ENCODE data around the gene CHAF1B.

Gene CHAF1B

DNA sequence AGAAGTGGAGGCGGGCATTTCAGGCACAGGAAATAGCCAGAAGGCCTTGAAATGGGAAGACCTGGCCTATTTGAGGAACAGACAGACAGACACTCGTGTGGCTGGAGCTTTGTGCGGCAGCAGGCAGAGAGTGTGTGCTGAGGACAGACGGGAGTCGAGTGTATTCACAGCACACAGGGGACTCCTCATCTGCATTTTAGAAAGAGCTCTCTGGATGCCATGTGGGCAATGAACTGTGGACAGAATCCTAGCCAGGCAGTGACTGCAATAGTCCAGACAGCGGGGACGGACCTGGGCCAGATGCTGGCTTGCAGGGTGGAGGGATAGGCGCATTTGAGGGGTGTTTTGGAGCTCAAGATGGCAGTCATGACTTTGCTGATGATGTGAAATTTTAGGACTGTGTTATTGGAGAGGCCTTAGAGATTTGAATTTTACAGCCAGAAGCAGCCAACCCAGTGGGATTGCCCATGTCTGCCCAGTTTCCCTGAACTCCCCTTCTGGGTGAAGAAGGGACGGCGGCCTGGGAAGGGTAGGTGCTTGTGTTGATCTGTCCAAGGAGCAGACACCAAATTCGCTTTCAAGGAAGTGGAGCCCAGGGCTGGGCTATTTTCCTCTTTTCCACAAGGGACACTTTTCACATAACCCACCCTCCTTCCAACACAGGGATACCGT, 43.7 kb downstream of the CHAF1B start:
- DNase-seq (ENCODE audit: low spot score): no peak

DNA sequence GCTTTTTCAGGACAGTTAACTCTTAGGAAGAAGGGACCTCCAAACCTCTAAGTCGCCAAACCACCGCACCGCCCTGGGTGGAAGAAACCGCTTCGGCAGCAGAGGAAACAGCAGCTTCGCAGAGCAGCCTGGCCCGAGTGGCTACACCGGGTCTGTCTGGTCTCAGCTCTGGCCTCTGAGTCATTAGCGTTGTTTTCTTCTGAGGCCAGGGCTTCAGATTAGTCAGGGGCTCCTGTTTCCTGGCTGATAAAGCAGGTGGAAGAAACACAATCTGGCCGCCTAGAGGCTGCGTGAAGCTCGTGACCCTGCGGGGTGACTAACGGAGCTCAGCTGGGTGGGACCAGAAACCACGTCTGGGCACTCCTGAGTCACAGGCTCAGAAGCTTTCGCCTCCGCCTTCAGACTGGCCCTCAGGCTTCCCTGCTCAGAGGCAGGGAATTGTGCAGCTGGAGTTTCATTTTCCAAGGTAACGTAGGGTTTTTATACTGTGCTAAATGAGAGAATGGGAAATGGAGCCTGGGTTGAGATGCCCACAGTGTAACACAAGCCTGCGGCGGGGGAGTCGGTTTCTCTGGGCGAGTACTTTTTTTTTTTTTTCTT, 44.9 kb downstream of the CHAF1B start:
- DNase-seq (ENCODE audit: low spot score): peak; percentile 70

DNA sequence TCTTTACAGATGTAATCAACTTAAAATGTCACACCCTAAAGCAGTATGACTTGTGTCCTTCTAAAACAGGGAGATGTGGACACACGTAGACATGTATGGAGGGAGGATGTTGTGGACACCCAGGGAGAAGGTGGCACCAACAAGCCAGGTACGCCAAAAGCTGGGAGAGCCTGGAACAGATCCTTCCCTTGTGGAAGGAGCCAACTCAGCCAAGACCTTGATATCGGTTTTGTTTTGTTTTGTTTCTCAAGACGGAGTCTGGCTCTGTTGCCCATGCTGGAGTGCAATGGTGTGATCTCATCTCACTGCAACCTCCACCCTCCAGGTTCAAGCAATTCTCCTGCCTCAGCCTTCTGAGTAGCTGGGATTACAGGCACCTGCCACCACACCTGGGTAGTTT, 45.6 kb downstream of the CHAF1B start:
- no peak for DNase-seq (ENCODE audit: low spot score)

GRCh38 chr21:36431252-36431651, 46.1 kb downstream of the CHAF1B start:
- no peak for DNase-seq (ENCODE audit: low spot score)

DNA sequence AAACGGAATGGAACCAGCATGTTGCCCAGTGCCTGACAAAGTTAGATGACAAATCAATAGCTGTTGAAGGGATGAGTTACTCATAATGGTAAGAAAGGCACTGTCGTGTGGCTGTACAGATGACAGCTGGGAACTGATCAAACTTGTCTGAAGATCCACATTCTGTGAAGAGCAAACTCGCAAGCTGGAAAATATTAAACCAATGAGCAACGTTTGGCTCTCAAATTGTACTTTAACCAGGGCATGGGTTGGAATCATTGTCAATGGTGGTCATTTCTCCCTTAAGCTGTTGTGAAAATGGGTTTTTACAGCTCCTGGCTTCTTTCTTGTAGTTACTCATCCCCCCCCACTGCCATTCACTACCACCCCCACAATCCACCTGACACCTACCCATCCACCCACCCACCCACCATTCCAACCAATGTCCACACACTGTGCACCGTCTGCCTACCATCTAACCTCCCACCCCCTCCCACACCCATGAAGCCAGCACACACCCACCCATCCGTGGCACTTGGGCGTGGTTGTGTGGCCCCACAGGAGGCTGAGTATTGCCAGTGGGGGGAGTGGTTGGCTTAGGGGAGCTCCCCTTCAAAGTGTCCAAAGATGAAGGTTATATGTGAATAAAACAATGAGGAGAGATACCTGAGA, 48.0 kb downstream of the CHAF1B start:
- no peak for DNase-seq (ENCODE audit: low spot score)

- no peak for DNase-seq (ENCODE audit: low spot score)
Measured at GRCh38 chr21:36434144-36434543, 49.0 kb downstream of the CHAF1B start.

- no peak for DNase-seq (ENCODE audit: low spot score)
Measured at GRCh38 chr21:36436829-36437744, 51.9 kb downstream of the CHAF1B start.

DNA sequence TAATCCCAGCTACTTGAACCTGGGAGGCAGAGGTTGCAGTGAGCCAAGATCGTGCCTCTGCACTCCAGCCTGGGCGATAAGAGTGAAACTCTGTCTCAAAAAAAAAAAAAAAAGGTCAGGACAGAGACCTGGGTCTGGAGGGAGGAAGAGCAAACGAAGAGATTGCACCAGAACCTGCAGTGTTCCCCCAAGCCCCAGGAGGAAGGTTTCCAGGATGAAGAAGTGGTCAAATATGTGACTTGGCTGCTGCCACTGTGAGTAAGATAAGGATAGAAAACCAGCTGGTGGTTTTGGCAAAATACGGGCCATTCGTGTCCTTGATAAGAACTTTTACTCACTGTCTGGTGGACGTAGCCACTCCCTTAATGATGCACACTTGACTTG, 52.5 kb downstream of the CHAF1B start:
- DNase-seq (ENCODE audit: low spot score): no peak

DNA sequence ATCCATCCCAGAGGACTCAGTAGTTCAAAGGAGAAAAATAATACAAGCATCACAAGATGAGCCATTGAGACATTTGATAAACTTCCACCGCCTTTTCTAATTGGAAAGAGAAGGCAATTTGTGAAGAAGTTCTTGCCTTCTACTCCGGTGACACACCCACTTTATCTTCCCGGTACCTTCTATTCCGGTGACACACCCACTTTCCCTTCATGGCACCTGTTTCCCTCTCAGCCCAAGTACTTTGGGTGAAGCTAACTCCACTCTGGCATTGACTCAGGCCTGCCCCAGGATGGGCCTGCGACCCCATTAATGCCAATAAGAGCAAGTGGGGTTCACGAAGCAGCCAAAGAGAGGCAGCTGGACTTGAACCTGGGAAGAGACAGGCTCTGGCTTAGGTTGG, 56.5 kb downstream of the CHAF1B start:
- DNase-seq (ENCODE audit: low spot score): no peak

DNA sequence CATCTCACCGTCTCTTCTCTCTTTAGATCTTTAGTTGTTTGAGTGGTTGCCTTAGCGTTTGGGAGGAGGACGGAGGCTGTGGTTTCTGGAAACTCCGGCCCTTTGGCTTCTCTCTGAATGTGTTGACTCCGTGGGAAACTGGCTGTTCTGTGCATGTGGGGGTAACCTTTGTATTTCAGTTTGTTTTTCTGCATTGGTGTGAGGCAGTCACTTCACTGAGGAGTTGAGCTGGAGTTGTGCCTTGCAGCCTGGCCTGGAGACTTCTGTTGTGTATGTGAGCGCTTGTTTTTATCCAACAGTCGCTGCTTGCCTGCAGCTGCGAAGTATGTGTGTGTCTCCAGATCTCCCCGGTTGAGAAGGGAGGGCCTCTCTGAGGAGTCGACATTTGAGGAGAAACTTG, 61.1 kb downstream of the CHAF1B start:
- DNase-seq (ENCODE audit: low spot score): no peak

DNA sequence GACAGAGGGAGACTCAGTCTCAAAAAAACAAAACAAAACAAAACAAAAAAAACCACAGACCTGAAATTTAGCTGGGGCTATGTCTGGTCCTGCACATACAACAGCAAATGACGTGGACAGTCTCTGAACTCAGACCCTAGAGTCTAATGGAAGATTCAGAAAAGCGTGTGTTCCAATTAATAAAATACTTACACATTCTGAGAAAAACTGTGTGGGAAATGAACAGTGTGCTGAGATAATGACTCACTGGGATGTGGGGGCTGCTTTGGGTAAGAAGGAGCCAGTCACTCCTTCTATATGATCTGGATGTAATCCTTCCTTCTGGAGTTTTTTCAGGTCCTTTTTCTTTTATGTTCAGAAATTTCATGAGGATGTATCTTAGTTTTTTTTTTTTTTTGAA, 65.3 kb downstream of the CHAF1B start:
- no peak for DNase-seq (ENCODE audit: low spot score)

- no peak for DNase-seq (ENCODE audit: low spot score)
Measured at GRCh38 chr21:36451506-36451905, 66.3 kb downstream of the CHAF1B start.

DNA sequence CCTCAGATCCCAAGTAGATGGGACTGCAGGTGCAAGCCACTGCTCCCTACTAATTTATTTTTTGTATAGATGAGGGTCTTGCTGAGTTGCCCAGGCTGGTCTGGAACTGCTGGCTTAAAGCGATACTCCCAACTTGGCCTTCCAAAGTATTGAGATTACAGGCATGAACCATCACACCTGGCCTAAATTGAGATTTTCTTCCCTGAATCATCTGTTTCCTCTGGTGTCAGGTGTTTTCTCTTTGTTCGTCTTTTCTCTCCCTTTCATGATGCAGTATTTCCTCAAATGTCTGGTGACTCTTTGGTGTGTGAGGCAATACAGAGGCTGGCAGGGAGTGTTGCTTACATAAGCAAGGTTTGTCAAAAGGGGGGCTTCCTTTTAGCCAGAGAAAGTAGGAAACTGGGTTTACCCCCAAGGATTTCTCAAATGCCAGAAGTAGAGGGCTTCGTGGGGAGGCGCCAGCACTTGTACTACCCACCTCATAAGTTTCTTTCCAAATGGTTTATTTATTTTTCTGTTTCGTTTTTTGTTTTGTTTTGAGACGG, 67.2 kb downstream of the CHAF1B start:
- no peak for DNase-seq (ENCODE audit: low spot score)

- no peak for DNase-seq (ENCODE audit: low spot score)
Measured at GRCh38 chr21:36454093-36454531, 68.9 kb downstream of the CHAF1B start.

- DNase-seq (ENCODE audit: low spot score): no peak
Measured at GRCh38 chr21:36454706-36455105, 69.5 kb downstream of the CHAF1B start.

- DNase-seq (ENCODE audit: low spot score): no peak
Measured at GRCh38 chr21:36456729-36457414, 71.7 kb downstream of the CHAF1B start.

DNA sequence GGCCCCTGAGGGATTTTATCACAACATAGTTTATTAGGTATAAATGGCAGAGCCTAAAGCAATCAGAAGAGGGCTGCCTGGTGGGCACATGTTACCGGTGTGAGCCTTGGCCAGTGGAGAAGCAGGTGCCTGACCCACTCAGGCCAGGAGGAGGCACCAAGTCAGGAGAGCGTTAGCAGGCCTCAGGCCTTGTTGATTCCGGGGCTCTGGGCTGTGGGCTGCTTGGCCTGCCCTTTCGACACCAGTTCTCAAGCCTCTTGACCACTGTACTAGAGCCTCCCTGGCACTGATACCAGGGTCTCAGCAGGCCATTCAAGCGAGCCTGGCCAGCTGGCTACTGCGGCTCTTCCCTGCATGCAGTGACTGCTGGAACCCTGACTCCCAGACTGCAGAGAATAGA, 73.9 kb downstream of the CHAF1B start:
- DNase-seq (ENCODE audit: low spot score): no peak

- DNase-seq (ENCODE audit: low spot score): no peak
Measured at GRCh38 chr21:36460866-36461265, 75.7 kb downstream of the CHAF1B start.

GRCh38 chr21:36461277-36461917, 76.2 kb downstream of the CHAF1B start:
- no peak for DNase-seq (ENCODE audit: low spot score)

- DNase-seq (ENCODE audit: low spot score): no peak
Measured at GRCh38 chr21:36461918-36462486, 76.8 kb downstream of the CHAF1B start.

GRCh38 chr21:36463204-36463603, 78.0 kb downstream of the CHAF1B start:
- no peak for DNase-seq (ENCODE audit: low spot score)
